ENCODE data around the gene ITGAL. TPM values are rescaled to one million over a fixed set of nuclear protein-coding genes. Genes with fewer than 3 reads are reported as not detected.

ITGAL gene
- total RNA-seq, 1 experiment from 2014 or later: not detected

DNA sequence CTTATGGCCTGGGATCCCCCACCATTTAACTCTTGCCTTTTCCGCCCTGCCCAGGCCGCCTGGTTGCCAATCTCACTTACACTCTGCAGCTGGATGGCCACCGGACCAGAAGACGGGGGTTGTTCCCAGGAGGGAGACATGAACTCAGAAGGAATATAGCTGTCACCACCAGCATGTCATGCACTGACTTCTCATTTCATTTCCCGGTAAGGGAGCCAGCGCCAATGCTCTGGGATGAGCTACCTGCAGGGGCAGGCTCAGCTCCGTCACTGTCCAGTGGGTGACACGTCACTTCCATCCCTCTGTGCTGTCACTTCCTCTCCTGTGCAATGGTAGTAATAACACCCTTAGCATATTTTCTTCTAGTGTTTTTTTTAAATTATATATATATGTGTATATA, 26.7 kb downstream of the ITGAL start:
- Mint-ChIP-seq H3K27me3 (ENCODE audit: low read depth) (peaks cover 7% of the 10 kb centered on the region), H3K27ac (peak overlapping the region in 1 of 3 experiments; percentile 43; a peak in 1 of 7 replicates)
- no peak for DNase-seq

More for the DNA sequence above, 26.7 kb downstream of the ITGAL start:
- no peak overlapping the region for H3K4me3 Mint-ChIP-seq
- Histone ChIP-seq H3K14ac (ENCODE audit: insufficient read depth, low read length) (no peak overlapping the region), H2BK120ac (ENCODE audit: low read depth, low read length, poor library complexity, severe bottlenecking) (no peak overlapping the region), H3K18ac (ENCODE audit: insufficient read length, low read depth, low read length) (no peak overlapping the region), H2BK20ac (ENCODE audit: low read depth, low read length, poor library complexity, severe bottlenecking) (no peak overlapping the region), H3K4ac (ENCODE audit: low read depth, low read length) (no peak overlapping the region), H4K5ac (ENCODE audit: insufficient read length, low read depth, low read length) (no peak overlapping the region), H2BK15ac (ENCODE audit: low read depth, low read length) (no peak overlapping the region), H4K91ac (ENCODE audit: insufficient read length, low read depth, low read length) (no peak overlapping the region), H4K20me1 (ENCODE audit: control insufficient read depth, insufficient read depth, insufficient read length) (no peaks in the 10 kb centered on the region), H3K4me1 (ENCODE audit: insufficient read depth, low read length) (no peaks in the 10 kb centered on the region), H3K27me3 (ENCODE audit: insufficient read depth, low read length) (no peaks in the 10 kb centered on the region), H2AK5ac (ENCODE audit: insufficient read length, low read length) (no peak overlapping the region), H3K56ac (ENCODE audit: insufficient read length, low read depth, low read length) (no peak overlapping the region), H3K27ac (ENCODE audit: insufficient read length, low read depth, low read length) (no peak overlapping the region), H2AFZ (ENCODE audit: low read length) (no peak overlapping the region), H3K79me2 (ENCODE audit: insufficient read depth, low read length) (no peaks in the 10 kb centered on the region), H2BK12ac (ENCODE audit: insufficient read length, low read depth, low read length) (no peak overlapping the region), H2BK5ac (ENCODE audit: insufficient read length, low read length) (no peak overlapping the region), H3K23ac (ENCODE audit: insufficient read length, low read depth, low read length) (no peak overlapping the region), H4K8ac (replicated peaks; ENCODE audit: insufficient read length, low read depth, low read length) (no peak overlapping the region), H3K23me2 (ENCODE audit: insufficient read length, low read depth, low read length, poor library complexity, severe bottlenecking) (no peaks in the 10 kb centered on the region), H3K9ac (ENCODE audit: extremely low read depth, insufficient read length, low read length) (no peak overlapping the region), H3K79me1 (ENCODE audit: insufficient read depth, low read depth, low read length, poor library complexity, severe bottlenecking) (no peaks in the 10 kb centered on the region), H3K9me3 (ENCODE audit: control insufficient read depth, low read depth, low read length) (no peaks in the 10 kb centered on the region), H3K4me2 (ENCODE audit: insufficient read depth, insufficient read length, low read length) (no peak overlapping the region), H3T11ph (ENCODE audit: low read length) (no peak overlapping the region)
- H3K9me3 Mint-ChIP-seq: no peaks in the 10 kb centered on the region
- no CpG with 5 or more reads among the region's 8 CpGs for WGBS (ENCODE audit: extremely low coverage, insufficient read length, low lambda C conversion rate)
- H3K36me3 Mint-ChIP-seq (ENCODE audit: insufficient read depth in 1 of 3, low read depth in 3 of 3): no peaks in the 10 kb centered on the region
- H3K4me1 Mint-ChIP-seq: peaks cover 0 to 4% of the 10 kb centered on the region in 2 experiments; a peak in 2 of 4 replicates
- no peak for TF ChIP-seq CTCF (conservative IDR thresholded peaks at IDR 0.05)

All from H9 (cell line).